A549 treated with AZD9567 at 1 μM for 4 hours (cell line): ENCODE data around the gene CYREN. TPM values are rescaled to one million over a fixed set of nuclear protein-coding genes. Genes with fewer than 3 reads are reported as not detected.

Experiments
- total RNA-seq: library from RNA; stranded (reverse); fragments of 200-300 nt; extraction: Qiagen RNA extraction; gene quantifications from 5 replicates; pipeline ENCODE4 v1.2.3, GENCODE V29; 2022; ENCODE audit not compliant: insufficient read depth

The CYREN gene, protein sequence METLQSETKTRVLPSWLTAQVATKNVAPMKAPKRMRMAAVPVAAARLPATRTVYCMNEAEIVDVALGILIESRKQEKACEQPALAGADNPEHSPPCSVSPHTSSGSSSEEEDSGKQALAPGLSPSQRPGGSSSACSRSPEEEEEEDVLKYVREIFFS
- total RNA-seq, result 58.6 to 76.5 TPM (median 75.3 TPM) in 5 replicates

DNA sequence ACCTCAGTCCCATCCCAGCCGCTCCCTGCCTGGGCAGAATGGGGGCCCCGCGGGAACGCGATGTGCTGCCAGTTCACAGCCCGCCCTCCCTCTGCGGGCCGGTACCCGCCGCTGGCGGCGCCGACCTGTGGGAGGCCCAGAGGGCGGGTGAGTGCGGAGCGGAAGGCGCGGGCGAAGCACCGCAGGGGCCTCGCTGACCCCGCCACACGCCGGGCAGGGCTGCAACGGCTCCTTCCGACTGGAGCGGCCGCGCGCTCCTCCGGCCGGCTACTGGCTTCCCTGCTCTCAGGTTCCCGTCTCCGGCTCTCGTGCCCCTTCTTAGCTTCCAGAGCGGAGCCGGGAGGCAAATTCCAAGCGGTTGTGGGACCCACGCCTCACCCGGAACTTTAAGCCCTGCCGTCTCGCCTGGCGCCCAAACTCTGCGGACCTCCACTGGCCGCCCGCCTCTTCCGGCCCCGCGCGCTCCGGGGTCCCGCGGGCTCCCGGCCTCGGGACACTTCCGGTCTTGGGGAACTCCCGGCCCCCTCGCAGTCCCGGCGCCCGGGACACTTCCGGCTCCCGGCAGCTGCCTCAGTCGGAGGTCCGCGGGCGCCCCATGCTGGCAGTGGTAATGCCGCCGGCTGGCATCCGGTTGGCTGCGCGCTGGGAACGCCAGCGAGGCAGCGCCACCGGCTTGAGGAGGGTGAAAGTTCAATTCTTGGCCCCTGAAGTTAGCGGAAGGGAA is at the start of gene CYREN:
CYREN (minus strand) TSS at position 434 of the 724 bp plus-strand sequence. CDS start 1,785 bp downstream, outside the sequence.

DNA sequence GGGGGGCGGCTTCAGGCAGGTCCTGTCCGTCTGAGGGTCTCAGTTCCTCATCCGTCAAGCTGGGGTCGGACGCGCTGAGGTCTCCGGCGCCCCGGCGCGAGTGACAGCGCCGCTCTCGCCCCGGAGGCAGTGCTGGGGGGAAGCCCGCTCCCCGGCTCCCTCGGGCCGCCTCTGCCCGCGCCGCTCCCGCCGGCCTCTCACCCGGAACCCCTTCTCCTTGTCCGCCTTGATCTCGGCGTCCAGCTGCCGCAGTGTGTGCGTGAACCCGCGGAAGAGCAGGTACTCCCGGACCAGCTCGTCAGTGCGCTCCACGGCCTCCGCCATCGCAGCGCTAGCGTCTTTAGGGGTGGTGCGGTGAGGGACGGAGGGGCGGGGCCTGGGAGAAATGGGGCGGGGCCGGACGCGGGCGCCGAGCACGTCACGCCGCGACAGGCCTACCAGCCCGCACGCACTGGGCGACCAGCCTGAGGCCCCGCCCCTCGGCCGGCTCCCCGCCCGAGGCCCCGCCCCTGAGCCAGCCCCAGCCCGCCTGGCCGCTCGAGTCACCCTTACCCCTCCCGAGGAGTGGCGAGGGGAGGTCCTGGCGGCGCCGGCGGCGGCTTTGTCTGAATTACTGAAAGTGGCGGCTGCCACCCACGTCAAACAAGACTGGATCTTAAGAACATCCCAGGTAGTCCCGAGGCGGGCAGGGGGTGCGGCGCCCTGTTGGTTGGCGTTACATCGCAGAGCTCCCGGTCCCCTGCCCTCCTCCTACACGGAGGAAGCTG is 40.9 kb upstream of the CYREN start, which contains the start of gene WDR91:
WDR91 (minus strand) TSS at position 348 of the 767 bp plus-strand sequence; CDS start at position 324, 24 bp downstream.

DNA sequence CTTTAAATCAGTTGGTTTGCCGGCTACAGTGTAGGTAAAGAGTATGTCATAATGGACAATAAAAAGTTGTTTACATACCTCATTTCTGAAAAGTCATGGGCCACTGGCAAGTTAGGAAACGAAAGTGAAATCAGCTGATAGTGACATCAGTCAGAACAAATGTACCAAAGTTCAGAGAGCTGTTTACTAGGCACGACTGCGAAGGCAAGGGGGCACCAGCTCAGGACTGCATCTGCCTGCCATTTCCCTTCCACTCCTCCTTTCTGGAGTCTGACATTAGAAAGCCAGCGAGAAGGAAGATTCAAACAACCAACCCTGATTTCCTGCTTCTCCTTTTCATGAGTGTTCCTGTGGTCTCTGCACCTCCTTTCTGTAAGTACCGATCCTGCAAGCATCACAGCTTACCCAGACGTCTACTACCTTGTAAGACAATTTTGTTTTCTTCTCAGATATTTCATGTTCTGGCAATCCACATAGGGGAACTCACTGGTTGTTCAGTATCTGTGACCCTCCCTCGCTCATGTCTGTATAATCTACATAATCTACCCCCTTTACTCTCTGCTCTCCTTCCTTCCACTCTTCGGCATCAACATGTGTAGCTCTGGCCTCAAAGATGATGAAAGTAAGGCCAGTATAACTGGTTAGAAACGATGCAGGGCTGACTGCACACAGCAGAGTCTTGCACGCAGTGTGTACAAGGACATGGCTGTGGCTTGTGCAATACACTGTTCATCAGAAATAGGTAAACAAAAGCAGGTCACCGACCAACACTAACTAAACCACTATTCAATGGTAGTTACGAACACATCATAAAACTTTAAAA is 22.4 kb downstream of the CYREN start, which contains the start of gene TMEM140:
TMEM140 (plus strand) TSS at position 174 of the 823 bp plus-strand sequence. CDS start 16,370 bp downstream, outside the sequence.

Other genes with a start within 250 kb of the CYREN start
- 0.87 to 1.2 TPM (median 0.92 TPM) in 4 of 5 replicates, not detected in the other for gene AGBL3, start 184.2 kb downstream of the CYREN start, total RNA-seq
- gene TMEM140, start 22.6 kb downstream of the CYREN start, total RNA-seq, result 0.82 to 2.0 TPM (median 1.1 TPM) in 5 replicates
- 7.3 to 12.1 TPM (median 8.5 TPM) in 5 replicates for gene WDR91, start 40.8 kb upstream of the CYREN start, total RNA-seq
- not detected in 5 replicates for gene STRA8, start 63.1 kb upstream of the CYREN start, total RNA-seq